ENCODE measurements around the gene SP5.
"Not testable (repeated sequence)": the region's sequence is repeated elsewhere in the genome, so short reads cannot be mapped to it uniquely, and the experiment has no call there.

SP5 gene

DNA sequence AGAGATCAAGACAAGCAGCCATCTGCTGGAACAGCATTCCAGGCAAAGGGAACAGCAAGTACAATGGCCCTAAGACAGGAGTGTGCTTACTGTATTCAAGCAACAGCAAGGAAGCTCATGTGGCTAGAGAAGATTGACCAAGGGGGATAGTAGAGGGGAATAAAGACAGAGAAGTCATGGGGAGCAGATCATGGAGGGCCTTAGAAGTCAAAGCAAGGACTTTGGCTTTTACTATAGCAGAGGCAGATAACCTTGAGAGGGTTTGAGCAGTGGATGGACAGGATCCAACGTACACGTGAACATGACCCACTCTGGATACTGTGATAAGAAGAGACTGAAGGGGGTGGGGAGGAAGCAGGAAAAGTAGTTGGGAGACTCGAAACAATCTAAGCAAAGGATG, 26.9 kb downstream of the SP5 start:
- Histone ChIP-seq H3K36me3 (ENCODE audit: control insufficient read depth, insufficient read depth, low read length, severe bottlenecking) (no peaks in the 10 kb centered on the region), H3K9me3 (ENCODE audit: control insufficient read depth, low read length) (no peaks in the 10 kb centered on the region), H3K27me3 (replicated peaks; ENCODE audit: control insufficient read depth, insufficient read depth, low read length) (no peaks in the 10 kb centered on the region), H3K4me1 (ENCODE audit: control insufficient read depth, insufficient read depth, low read length) (peaks cover 21% of the 10 kb centered on the region), H3K9ac (ENCODE audit: low read length) (no peak overlapping the region), H3K4me3 (ENCODE audit: low read length) (no peak overlapping the region)
- no peak for DNase-seq (ENCODE audit: low read depth)

DNA sequence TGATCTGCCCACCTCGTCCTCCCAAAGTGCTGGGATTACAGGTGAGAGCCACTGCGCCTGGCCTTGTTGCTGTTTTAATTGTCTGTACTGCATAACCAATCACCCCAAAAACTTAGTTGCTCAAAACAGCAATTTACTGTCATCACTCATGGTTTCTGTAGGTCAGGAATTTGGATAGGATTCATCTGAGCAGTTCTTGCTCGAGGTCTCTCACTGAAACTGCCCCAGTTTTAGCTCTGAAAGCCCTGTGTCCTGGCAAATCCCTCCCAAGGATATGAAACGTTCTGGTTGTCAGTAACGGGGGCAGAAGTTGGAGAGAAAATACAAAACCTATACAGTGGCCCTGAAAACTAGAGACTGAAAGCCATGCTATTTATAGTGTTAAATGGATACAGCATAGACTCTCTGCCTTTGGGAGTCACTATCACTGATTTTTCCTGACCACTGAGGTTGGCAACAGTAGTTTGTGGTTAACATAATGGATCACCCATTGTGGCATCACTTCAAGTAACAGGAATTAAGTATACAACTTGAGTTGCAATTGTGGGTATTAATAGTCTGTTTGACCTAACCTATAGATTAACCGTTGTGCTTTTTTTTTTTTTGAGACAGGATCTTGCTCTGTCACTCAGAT, 27.9 kb downstream of the SP5 start:
- Histone ChIP-seq H3K9me3 (ENCODE audit: control insufficient read depth, low read length) (no peaks in the 10 kb centered on the region), H3K4me1 (ENCODE audit: control insufficient read depth, insufficient read depth, low read length) (peaks cover 21% of the 10 kb centered on the region), H3K9ac (ENCODE audit: low read length) (no peak overlapping the region), H3K4me3 (ENCODE audit: low read length) (no peak overlapping the region), H3K27me3 (replicated peaks; ENCODE audit: control insufficient read depth, insufficient read depth, low read length) (no peaks in the 10 kb centered on the region), H3K36me3 (ENCODE audit: control insufficient read depth, insufficient read depth, low read length, severe bottlenecking) (no peaks in the 10 kb centered on the region)
- DNase-seq (ENCODE audit: low read depth): no peak

DNA sequence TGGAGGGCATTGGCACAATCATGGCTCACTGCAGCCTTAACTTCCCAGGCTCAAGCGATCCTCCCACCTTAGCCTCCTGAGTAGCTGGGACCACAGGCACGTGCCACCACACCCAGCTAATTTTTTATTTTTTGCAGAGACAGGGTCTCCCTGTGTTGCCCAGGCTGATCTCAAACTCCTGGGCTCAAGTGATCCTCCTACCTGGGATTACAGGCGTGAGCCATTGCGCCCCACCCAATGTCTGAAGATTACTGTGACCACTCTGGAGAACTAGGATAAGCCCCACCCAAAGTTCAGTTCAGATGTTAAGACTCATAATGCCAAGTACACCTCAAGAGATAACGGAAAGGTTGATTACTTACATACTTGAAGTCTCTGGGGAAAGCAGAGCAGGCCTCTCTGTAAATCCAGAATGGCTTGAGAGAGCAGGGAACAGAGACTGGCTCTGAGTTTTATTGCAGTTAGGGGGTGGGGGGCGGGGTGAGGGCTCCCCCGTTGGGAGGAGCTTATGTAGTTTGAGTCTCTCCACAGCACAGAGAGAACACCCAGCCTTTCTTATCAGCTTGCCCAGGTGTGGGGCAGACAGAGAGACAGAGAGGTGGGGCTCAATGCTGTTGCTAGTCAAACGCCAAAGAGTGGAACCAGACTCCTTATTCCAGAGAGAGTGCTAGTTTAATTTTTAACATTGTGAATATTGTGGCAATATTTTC, 28.5 kb downstream of the SP5 start:
- Histone ChIP-seq H3K4me1 (ENCODE audit: control insufficient read depth, insufficient read depth, low read length) (peaks cover 17% of the 10 kb centered on the region), H3K9ac (ENCODE audit: low read length) (no peak overlapping the region), H3K36me3 (ENCODE audit: control insufficient read depth, insufficient read depth, low read length, severe bottlenecking) (no peaks in the 10 kb centered on the region), H3K9me3 (ENCODE audit: control insufficient read depth, low read length) (no peaks in the 10 kb centered on the region), H3K4me3 (ENCODE audit: low read length) (no peak overlapping the region), H3K27me3 (replicated peaks; ENCODE audit: control insufficient read depth, insufficient read depth, low read length) (no peaks in the 10 kb centered on the region)
- no peak for DNase-seq (ENCODE audit: low read depth)

DNA sequence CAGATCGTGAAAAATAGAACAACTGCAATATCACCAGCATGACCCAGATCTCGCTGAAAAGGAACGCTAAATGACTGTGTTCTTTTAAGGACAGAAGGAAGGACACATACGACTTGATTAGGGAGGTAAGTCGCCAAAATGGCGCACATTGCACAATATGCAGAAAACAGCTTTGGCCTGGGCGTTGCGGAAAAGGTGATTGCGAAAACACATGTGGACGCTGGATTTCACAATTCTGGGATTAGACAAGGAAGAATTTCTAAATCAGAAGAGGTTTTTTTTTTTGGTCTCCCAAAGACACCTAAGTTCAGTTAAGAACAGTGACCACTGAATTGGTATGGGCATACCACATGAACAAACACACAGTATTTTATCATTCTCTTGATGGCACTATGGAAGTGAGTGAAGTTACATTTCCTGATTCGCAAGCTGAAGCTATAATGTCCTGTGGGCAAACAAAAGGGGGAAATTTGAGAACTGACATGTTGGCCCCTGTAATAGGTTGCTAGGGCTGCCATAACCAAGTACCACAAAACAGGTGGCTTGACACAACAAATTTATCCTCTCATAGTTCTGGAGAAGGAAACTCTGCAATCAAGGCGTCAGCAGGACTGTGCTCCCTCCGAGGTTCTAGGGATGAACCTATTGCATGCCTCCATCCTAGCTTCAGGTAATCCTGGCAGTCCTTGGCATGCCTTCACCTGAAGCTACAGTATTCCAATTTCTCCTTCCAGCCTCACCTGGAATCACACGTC, 29.3 kb downstream of the SP5 start:
- no peaks in the 10 kb centered on the region for H3K27me3 ChIP-seq (replicated peaks; ENCODE audit: control insufficient read depth, insufficient read depth, low read length)
- no peak for DNase-seq (ENCODE audit: low read depth)
- H3K4me3 ChIP-seq (ENCODE audit: low read length): no peak overlapping the region
- H3K9ac ChIP-seq (ENCODE audit: low read length): no peak overlapping the region
- no peaks in the 10 kb centered on the region for H3K9me3 ChIP-seq (ENCODE audit: control insufficient read depth, low read length)
- peaks cover 10% of the 10 kb centered on the region for H3K4me1 ChIP-seq (ENCODE audit: control insufficient read depth, insufficient read depth, low read length)
- no peaks in the 10 kb centered on the region for H3K36me3 ChIP-seq (ENCODE audit: control insufficient read depth, insufficient read depth, low read length, severe bottlenecking)

DNA sequence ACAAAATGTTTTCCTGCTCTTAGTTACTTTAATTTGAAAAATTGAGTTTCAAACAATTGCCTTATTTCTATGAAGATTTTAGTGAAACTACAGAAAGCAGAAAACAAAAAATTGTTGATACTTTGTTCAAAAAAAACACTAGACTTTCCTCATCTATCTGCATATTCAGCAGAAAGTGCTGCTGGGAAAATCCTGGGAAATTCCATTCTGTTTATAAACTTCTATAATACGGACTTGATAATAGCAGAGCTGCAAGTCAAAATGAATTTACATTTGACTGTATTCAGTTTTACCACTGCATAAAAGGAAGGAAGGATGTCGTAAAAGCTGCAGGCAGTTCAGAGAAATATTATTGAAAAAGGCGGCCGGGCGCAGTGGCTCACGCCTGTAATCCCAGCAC, 30.2 kb downstream of the SP5 start:
- no peaks in the 10 kb centered on the region for H3K36me3 ChIP-seq (ENCODE audit: control insufficient read depth, insufficient read depth, low read length, severe bottlenecking)
- no peaks in the 10 kb centered on the region for H3K27me3 ChIP-seq (replicated peaks; ENCODE audit: control insufficient read depth, insufficient read depth, low read length)
- no peak overlapping the region for H3K9ac ChIP-seq (ENCODE audit: low read length)
- no peak for DNase-seq (ENCODE audit: low read depth)
- peaks cover 6% of the 10 kb centered on the region for H3K4me1 ChIP-seq (ENCODE audit: control insufficient read depth, insufficient read depth, low read length)
- no peaks in the 10 kb centered on the region for H3K9me3 ChIP-seq (ENCODE audit: control insufficient read depth, low read length)
- no peak overlapping the region for H3K4me3 ChIP-seq (ENCODE audit: low read length)

DNA sequence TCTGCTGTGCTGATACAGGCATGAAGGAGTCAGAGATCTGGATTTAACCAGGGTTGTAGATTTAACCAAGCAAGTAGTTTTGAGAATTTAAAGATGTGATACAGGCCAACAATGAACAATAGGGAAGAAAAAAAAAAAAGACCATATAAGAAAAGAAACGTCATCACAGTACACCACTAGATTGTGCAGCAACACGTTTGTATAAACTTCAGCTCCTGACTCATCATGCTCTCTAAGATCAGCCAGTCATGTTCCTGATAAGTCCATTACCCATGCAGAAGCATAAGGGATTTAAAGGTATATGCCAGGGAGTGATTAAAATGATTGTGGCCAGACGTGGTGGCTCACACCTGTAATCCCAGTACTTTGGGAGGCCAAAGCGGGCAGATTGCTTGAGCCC, 32.8 kb downstream of the SP5 start:
- H3K4me1 ChIP-seq (ENCODE audit: control insufficient read depth, insufficient read depth, low read length): peaks cover 6% of the 10 kb centered on the region
- H3K4me3 ChIP-seq (ENCODE audit: low read length): peak overlapping the region; percentile 50
- DNase-seq (ENCODE audit: low read depth): no peak
- H3K9me3 ChIP-seq (ENCODE audit: control insufficient read depth, low read length): no peaks in the 10 kb centered on the region
- no peaks in the 10 kb centered on the region for H3K36me3 ChIP-seq (ENCODE audit: control insufficient read depth, insufficient read depth, low read length, severe bottlenecking)
- no peak overlapping the region for H3K9ac ChIP-seq (ENCODE audit: low read length)
- no peaks in the 10 kb centered on the region for H3K27me3 ChIP-seq (replicated peaks; ENCODE audit: control insufficient read depth, insufficient read depth, low read length)

DNA sequence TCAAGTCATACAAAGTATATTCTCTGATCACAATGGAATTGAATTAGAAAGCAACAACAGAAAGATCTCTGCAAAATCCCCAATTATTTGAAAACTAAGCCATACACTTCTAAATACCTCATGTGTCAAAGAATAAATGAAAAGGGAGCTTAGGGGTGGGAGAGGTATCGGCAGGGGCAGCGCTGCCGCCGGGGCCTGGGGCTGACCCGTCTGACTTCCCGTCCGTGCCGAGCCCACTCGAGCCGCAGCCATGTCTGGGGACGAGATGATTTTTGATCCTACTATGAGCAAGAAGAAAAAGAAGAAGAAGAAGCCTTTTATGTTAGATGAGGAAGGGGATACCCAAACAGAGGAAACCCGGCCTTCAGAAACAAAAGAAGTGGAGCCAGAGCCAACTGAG, 36.4 kb downstream of the SP5 start:
- not testable (repeated sequence) for H3K9ac ChIP-seq (ENCODE audit: low read length); H3K36me3 ChIP-seq (ENCODE audit: control insufficient read depth, insufficient read depth, low read length, severe bottlenecking); DNase-seq (ENCODE audit: low read depth); H3K4me1 ChIP-seq (ENCODE audit: control insufficient read depth, insufficient read depth, low read length); H3K4me3 ChIP-seq (ENCODE audit: low read length); H3K27me3 ChIP-seq (replicated peaks; ENCODE audit: control insufficient read depth, insufficient read depth, low read length); H3K9me3 ChIP-seq (ENCODE audit: control insufficient read depth, low read length)

DNA sequence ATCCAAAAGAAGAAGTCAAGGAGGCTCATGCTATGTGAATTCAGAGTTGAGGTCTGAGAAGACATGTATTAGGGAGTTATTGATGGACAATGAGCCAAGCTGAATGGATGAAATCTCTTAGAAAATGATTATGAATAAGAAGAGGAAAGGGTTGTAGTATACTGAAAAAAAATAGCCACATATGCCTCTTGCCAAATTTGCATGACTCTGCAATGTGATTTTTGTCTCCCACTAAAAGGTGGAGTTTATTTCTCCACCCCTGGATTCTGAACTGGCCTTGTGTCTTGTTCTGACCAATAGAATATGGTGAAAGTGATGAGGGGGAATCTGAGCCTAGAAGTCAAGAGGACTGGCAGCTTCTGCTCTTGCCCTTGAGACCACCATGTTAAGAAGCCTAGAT, 46.4 kb downstream of the SP5 start:
- DNase-seq (ENCODE audit: low read depth): no peak
- Histone ChIP-seq H3K9ac (ENCODE audit: low read length) (no peak overlapping the region), H3K4me1 (ENCODE audit: control insufficient read depth, insufficient read depth, low read length) (no peaks in the 10 kb centered on the region), H3K9me3 (ENCODE audit: control insufficient read depth, low read length) (no peaks in the 10 kb centered on the region), H3K4me3 (ENCODE audit: low read length) (no peak overlapping the region), H3K27me3 (replicated peaks; ENCODE audit: control insufficient read depth, insufficient read depth, low read length) (no peaks in the 10 kb centered on the region), H3K36me3 (ENCODE audit: control insufficient read depth, insufficient read depth, low read length, severe bottlenecking) (no peaks in the 10 kb centered on the region)

DNA sequence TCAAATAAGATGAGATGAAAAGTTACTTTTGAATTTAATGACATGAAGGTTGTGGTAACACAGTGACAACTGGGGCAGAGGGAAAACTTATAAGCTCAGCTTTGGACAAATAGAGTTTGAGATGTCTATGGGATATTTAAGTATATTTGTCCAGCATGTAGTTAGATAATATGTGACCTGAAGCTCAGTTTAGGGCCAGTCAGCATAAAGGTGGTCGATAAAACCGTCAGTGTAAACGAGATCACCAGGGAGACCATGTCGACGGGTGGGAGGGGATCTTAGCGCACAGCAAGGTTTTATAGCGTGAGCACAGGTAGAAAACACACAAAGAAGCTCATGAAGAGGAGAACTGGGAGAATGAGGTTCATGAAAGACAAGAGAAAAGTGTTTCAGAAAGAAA, 47.6 kb downstream of the SP5 start:
- Histone ChIP-seq H3K4me1 (ENCODE audit: control insufficient read depth, insufficient read depth, low read length) (no peaks in the 10 kb centered on the region), H3K36me3 (ENCODE audit: control insufficient read depth, insufficient read depth, low read length, severe bottlenecking) (no peaks in the 10 kb centered on the region), H3K9me3 (ENCODE audit: control insufficient read depth, low read length) (no peaks in the 10 kb centered on the region), H3K9ac (ENCODE audit: low read length) (no peak overlapping the region), H3K4me3 (ENCODE audit: low read length) (no peak overlapping the region), H3K27me3 (replicated peaks; ENCODE audit: control insufficient read depth, insufficient read depth, low read length) (no peaks in the 10 kb centered on the region)
- DNase-seq (ENCODE audit: low read depth): no peak

DNA sequence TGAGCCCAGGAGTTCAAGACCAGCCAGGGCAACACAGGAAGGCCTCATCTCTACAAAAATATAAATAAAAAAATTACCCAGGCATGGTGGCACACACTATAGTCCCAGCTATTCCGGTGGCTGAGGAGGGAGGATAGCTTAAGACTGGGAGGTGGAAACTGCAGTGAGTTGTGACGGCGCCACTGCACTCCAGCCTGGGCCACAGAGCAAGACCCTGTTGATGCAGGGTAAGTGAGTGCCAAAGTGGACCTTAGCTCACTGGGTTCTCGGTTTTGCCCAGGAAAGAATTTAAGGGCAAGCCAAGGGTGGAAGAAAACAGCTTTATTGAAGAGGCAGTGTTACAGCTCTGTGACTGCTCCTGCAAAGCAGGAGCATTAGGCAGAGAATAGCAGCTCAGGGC, 48.1 kb downstream of the SP5 start:
- Histone ChIP-seq H3K9me3 (ENCODE audit: control insufficient read depth, low read length) (no peaks in the 10 kb centered on the region), H3K27me3 (replicated peaks; ENCODE audit: control insufficient read depth, insufficient read depth, low read length) (no peaks in the 10 kb centered on the region), H3K4me1 (ENCODE audit: control insufficient read depth, insufficient read depth, low read length) (no peaks in the 10 kb centered on the region), H3K4me3 (ENCODE audit: low read length) (no peak overlapping the region), H3K36me3 (ENCODE audit: control insufficient read depth, insufficient read depth, low read length, severe bottlenecking) (no peaks in the 10 kb centered on the region), H3K9ac (ENCODE audit: low read length) (no peak overlapping the region)
- no peak for DNase-seq (ENCODE audit: low read depth)

DNA sequence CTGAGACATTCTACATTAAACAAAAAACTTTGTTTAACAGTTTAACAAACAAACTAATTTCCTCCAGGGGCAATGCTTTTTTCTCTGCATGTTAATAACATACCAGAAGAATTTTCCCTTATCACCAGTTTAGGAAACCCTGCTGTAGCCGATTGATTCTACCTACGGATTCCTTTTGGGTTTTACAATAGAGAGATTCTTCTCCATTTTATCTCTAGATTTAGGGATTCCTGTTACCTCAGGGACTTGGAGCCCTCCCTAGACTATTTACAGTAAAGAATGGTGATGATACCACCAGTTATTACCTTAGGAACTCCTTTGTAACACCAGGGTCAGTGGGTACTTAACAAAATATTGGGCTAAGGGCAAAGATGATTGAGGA, 49.7 kb downstream of the SP5 start:
- no peak overlapping the region for H3K4me3 ChIP-seq (ENCODE audit: low read length)

More for the DNA sequence above, 49.7 kb downstream of the SP5 start:
- Histone ChIP-seq H3K27me3 (replicated peaks; ENCODE audit: control insufficient read depth, insufficient read depth, low read length) (no peaks in the 10 kb centered on the region), H3K36me3 (ENCODE audit: control insufficient read depth, insufficient read depth, low read length, severe bottlenecking) (no peaks in the 10 kb centered on the region), H3K4me1 (ENCODE audit: control insufficient read depth, insufficient read depth, low read length) (no peaks in the 10 kb centered on the region), H3K9me3 (ENCODE audit: control insufficient read depth, low read length) (no peaks in the 10 kb centered on the region), H3K9ac (ENCODE audit: low read length) (no peak overlapping the region)
- DNase-seq (ENCODE audit: low read depth): no peak
